MG63 (cell line): ENCODE data around the gene FAM20B. TPM values are rescaled to one million over a fixed set of nuclear protein-coding genes. Genes with fewer than 3 reads are reported as not detected.

Experiments
- DNase-seq: peaks from one replicate; pipeline ENCODE4 v3.0.0-alpha.2; 2020
- H3K27me3 ChIP-seq: fragments of 250-450 bp; sonication (Bioruptor Pico); 2 replicates; pipeline ENCODE4 v1.5.1; 2020; ENCODE audit warnings: mild to moderate bottlenecking, moderate library complexity
- H3K36me3 ChIP-seq: fragments of 250-450 bp; sonication (Bioruptor Pico); 2 replicates; pipeline ENCODE4 v1.5.1; 2020; ENCODE audit warnings: mild to moderate bottlenecking, moderate library complexity
- H3K4me3 ChIP-seq: fragments of 250-450 bp; sonication (Bioruptor Pico); 2 replicates; pipeline ENCODE4 v1.5.1; 2020; ENCODE audit warnings: mild to moderate bottlenecking, moderate library complexity
- H3K9me3 ChIP-seq: fragments of 250-450 bp; sonication (Bioruptor Pico); 2 replicates; pipeline ENCODE4 v1.5.1; 2020; ENCODE audit warnings: mild to moderate bottlenecking, moderate library complexity
- total RNA-seq: library from RNA; depleted of rRNA; stranded (reverse); fragments of >200 nt; shearing (Covaris generic); gene quantifications from 2 replicates; pipeline ENCODE4 v1.2.3, GENCODE V29; 2014; ENCODE audit warnings: low replicate concordance

The FAM20B gene
- total RNA-seq, 1 experiment from 2014 or later, result 29.6 TPM

DNA sequence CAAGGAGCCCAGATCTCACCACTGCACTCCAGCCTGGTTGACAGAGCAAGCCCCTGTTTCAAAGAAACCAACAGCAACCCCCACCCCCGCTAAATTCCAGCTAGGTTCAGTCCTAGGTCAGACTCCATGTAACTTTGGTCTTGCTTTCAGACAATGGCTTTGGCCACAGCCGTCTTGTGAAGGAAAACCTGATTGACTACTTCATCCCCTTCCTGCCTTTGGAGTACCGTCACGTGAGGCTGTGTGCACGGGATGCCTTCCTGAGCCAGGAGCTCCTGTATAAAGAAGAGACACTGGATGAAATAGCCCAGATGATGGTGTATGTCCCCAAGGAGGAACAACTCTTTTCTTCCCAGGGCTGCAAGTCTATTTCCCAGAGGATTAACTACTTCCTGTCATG lies 69.1 kb downstream of the FAM20B start:
- Histone ChIP-seq H3K4me3 (no peak overlapping the region), H3K9me3 (no peaks in the 10 kb centered on the region), H3K36me3 (peaks cover 96% of the 10 kb centered on the region), H3K27me3 (no peaks in the 10 kb centered on the region)
- DNase-seq, result no peak

DNA sequence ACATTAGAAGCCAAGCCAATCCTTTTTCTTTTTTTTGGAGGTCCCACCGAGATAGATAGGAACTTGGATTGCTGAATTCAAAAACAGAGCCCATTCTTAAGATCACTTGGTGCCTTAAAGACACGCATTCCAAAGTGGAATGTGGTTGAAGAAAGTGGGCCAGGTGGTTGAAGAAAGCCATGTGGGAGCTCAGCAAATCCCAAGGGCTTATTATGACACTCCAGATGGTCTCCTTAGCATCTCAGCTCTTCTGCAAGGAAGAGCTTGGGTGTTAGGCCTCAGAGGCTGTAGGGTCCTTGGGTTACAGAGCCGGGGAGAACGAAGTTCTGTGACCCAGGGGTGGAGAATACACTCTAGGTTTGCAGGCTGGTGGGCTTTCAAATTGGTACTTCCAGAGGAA lies 69.7 kb downstream of the FAM20B start:
- DNase-seq, result no peak
- Histone ChIP-seq H3K36me3 (peaks cover 98% of the 10 kb centered on the region), H3K9me3 (no peaks in the 10 kb centered on the region), H3K4me3 (no peak overlapping the region), H3K27me3 (no peaks in the 10 kb centered on the region)

DNA sequence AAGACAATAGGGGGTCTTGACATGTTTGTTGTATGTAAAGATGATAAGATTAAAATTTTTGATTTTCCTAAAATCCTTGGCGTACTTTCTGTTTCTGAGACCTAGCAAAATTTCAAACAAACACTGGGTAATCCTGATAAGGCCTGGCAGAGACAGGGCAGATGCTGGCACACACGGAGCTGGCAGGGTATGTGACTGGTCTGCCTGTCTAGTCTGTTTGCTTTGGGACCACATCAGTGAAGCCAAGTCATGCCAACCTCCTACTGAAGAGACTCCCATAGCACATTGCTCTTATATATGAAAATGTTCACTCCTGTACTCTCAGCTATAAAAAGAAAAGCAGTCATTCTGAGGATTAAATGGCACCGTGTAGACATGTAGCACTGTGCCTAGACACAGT lies 70.2 kb downstream of the FAM20B start:
- Histone ChIP-seq H3K27me3 (no peaks in the 10 kb centered on the region), H3K4me3 (no peak overlapping the region), H3K9me3 (no peaks in the 10 kb centered on the region), H3K36me3 (peaks cover 98% of the 10 kb centered on the region)
- no peak for DNase-seq

DNA sequence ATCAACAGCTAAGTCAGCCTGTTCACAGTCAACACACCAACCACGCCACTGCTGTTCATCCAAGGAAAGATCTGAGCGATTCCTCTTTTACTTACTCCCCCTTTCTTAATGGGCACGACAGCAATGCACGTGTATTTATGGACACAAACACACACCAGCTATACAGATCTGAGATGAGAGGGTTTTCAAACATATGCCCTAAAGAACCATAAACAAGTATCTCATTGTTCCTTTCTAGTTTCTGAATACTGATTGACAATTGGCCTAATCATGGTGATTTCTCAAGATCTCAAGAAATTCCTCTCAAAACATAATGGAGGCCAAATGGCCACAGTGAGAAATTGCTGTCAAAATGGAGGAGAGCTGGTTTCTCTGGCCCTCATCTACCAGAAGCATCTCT lies 74.2 kb downstream of the FAM20B start:
- H3K4me3 ChIP-seq, result no peak overlapping the region
- no peaks in the 10 kb centered on the region for H3K27me3 ChIP-seq
- peaks cover 95% of the 10 kb centered on the region for H3K36me3 ChIP-seq
- DNase-seq, result no peak
- H3K9me3 ChIP-seq, result no peaks in the 10 kb centered on the region

DNA sequence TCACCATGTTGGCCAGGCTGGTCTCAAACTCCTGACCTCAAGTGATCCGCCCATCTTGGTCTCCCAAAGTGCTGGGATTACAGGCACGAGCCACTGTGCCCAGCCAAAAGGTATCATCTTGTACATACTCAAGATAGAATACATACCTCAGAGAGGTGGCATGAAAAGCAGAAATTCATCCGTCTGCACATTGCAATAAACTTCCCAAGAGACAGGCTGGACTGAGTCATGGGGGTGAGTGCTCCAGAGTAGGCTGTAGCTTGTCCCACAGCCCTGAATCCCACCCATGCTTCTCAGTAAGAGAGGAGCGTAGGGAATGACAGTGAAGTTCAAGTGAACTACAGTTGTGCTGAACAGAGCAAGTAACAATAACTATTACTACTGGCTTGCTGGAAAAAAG lies 75.9 kb downstream of the FAM20B start:
- no peaks in the 10 kb centered on the region for H3K9me3 ChIP-seq
- peaks cover 95% of the 10 kb centered on the region for H3K36me3 ChIP-seq
- H3K4me3 ChIP-seq, result no peak overlapping the region
- no peak for DNase-seq
- H3K27me3 ChIP-seq, result no peaks in the 10 kb centered on the region

DNA sequence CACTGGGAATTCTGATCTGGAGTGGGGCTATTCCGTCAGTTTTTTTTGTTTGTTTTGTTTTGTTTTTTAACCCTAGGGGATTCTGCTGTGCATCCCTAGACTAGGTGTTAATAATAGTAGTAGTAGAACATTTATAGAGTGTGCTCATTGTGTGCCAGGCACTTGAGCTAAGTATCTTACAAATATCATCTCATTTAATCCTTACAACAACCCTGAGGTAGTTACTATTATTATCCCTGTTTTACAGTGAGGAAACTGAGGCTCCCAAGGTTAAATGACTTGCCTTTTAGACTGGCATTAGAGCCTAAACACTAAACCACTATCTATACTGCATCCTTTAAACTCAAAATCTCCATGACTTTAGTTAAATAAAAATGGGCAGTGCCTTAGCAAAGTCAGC lies 78.3 kb downstream of the FAM20B start:
- Histone ChIP-seq H3K27me3 (no peaks in the 10 kb centered on the region), H3K36me3 (peaks cover 93% of the 10 kb centered on the region), H3K9me3 (no peaks in the 10 kb centered on the region), H3K4me3 (no peak overlapping the region)
- DNase-seq, result no peak

DNA sequence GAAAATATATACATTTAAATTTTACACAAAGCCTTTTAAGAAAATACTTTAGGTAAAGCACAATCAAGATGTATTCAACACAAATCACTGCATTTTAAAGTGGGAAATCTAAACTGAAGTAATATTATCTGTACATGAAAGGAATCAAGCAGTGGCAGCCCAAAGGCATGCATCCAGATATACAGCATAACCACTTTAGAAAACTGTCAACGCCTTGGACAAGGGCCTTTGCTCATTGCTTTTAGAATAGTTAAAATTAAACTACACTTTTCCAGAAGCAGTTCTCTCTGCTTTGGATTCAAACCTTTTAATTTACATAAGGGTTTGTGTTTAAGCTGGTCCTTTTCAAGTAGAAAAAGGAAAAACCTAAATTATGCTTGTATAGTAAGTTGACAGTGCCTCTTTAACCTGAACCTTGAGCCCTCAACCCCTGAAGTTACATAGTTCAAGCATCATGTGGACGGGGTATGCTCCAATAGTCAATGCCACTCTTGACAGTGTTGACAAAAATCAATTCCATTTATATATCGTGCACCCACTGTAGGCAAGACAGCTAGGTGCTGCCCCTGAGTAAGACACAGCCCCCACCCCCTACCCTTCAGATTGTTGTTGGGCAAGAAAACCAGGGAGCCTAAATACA lies 79.0 kb downstream of the FAM20B start:
- H3K27me3 ChIP-seq, result no peaks in the 10 kb centered on the region
- DNase-seq, result no peak
- peaks cover 93% of the 10 kb centered on the region for H3K36me3 ChIP-seq
- no peak overlapping the region for H3K4me3 ChIP-seq
- no peaks in the 10 kb centered on the region for H3K9me3 ChIP-seq

DNA sequence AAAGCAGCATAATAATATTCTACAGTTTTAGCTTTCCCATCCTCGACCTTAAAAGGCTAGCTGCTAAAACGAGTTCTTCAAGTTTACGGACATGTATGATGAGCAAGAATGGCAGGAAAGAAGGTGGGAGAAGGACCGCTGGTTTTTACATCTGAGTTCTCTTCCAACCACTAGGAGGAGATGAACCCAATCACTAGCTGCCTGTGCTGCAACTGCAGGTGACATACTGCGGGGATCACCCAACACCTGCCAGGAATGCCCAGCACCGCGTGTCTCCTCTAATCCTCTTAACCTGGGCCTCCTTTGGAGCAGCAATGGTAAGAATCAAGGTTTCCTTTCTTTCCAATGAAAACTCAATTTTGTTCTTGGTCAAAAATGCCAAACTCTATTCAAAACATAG lies 79.7 kb downstream of the FAM20B start:
- no peaks in the 10 kb centered on the region for H3K9me3 ChIP-seq
- no peak for DNase-seq

DNA sequence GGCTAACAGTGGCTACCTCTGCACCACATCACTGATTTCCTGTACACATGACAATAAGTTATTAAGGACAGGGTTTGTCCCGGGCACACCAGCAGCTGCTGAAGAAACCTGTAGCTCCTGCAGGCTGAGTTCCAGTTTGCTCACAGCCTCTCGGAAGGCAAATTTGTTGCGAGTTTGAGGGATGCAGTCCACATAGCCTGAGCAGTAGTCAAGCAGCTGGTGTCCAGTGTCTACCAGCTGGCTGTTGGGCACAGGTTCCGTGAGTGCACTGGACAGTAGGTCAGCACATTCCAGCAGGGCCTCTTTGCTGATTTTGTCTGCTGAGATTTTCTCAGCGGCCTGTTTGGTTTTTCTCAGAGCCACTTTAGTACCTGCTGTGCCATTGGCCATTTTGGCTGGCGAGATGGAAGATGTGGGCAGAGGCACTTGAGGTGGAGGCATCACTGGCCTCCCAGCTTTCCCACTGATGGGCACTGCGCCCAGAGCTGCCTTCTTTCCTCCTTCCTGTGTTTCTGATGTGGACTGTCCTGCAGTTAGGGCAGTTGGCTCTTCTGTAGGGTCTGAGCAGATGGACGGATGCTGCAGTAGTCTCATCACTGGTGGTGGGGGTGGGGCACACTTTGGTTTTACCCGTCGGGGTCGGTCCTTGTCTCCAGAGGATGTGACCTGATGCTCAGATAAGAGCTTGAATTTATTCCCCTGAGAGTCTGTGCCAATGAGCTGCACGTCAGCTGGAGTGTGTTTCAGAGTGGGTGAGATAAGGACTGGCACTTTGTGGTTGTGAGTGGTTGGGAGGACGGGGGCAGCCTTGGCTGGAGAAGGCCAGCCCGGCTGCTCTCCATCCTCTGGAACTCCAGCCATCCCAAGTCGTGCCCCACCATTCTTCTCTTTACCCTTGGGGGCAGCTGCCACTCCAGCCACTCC lies 82.3 kb downstream of the FAM20B start:
- Histone ChIP-seq H3K36me3 (peaks cover 92% of the 10 kb centered on the region), H3K4me3 (no peak overlapping the region), H3K9me3 (no peaks in the 10 kb centered on the region), H3K27me3 (no peaks in the 10 kb centered on the region)
- no peak for DNase-seq

More for the DNA sequence above, 79.7 kb downstream of the FAM20B start:
- H3K36me3 ChIP-seq, result peaks cover 93% of the 10 kb centered on the region
- no peaks in the 10 kb centered on the region for H3K27me3 ChIP-seq
- H3K4me3 ChIP-seq, result no peak overlapping the region

DNA sequence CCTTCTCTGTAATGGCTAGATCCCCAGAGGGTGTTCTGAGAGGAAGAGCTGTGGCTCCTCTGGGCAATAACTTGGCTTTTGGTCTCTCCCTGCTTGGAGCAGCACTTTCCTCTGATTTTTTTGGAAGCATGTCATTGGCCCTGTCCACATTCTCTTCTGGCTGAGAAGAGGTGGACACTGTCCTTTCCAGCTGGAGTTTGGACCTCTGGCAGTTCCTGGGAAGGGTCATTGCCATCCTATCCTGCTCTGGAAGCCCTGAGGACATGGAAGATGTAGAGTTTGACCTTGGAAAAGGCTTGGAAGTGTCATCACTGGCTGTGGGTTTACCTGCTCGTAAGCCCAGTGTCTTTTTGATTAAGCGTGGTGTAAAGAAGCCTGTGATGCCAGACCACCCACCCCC lies 83.0 kb downstream of the FAM20B start:
- no peak overlapping the region for H3K4me3 ChIP-seq
- peaks cover 93% of the 10 kb centered on the region for H3K36me3 ChIP-seq
- no peaks in the 10 kb centered on the region for H3K9me3 ChIP-seq
- no peaks in the 10 kb centered on the region for H3K27me3 ChIP-seq
- no peak for DNase-seq

DNA sequence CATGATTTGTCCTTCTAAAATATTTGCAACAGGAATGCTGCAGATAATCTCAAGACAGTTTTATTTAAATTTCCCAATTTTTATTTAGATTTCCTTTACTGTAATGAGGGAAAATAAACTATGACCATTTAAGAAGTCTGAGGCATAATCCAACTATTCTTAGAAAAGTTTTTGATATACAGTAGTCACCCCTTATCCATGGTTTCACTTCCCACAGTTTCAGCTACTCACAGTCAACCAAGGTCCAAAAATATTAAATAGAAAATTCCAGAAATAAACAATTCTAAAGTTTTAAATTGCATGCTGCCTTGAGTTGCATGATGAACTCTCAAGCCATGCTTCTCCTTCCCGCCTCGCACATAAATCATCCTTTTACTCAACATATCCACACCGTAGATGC lies 89.5 kb downstream of the FAM20B start:
- DNase-seq, result no peak
- H3K36me3 ChIP-seq, result peaks cover 93% of the 10 kb centered on the region
- no peaks in the 10 kb centered on the region for H3K27me3 ChIP-seq

DNA sequence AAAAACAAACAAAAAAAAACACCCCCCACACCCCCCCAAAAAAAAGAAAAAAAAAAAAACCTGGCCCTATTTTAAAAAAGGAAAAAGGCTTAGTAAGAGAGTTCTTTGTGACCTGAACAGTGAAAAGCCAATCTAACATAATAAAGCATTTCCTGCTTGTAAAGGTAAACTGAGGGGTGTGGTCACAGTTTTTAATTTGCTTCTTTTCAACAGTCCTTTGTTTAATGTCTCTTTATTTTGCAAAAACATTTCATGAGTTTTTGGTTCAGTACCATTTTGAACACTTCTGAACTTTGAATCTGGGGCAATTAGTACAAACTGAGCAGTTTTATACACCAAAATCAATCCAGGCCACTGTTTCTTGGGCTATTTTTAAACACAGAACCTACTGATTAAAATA lies 93.8 kb downstream of the FAM20B start:
- peaks cover 87% of the 10 kb centered on the region for H3K36me3 ChIP-seq
- no peaks in the 10 kb centered on the region for H3K27me3 ChIP-seq
- no peaks in the 10 kb centered on the region for H3K9me3 ChIP-seq
- no peak overlapping the region for H3K4me3 ChIP-seq
- DNase-seq, result no peak

More for the DNA sequence above, 89.5 kb downstream of the FAM20B start:
- H3K4me3 ChIP-seq, result no peak overlapping the region
- H3K9me3 ChIP-seq, result no peaks in the 10 kb centered on the region

DNA sequence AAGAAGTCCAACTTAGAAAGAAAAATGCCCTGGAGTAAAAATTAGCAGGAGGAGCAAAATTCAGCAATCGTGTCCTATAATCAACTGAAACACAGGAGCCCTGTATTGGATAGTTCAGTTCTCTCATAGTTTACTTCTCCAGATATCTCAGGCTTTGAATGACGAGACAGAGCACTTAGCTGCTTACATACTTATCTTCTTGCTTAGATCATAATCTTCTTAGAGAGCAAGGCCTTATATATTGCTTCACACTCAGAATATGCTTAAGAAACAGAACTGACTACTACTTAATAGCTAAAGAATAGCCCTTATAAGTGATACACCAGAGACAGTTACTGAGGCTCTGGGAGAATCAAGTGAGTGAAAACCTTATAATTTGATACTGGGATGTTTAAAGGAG lies 95.0 kb downstream of the FAM20B start:
- Histone ChIP-seq H3K9me3 (no peaks in the 10 kb centered on the region), H3K4me3 (no peak overlapping the region), H3K27me3 (no peaks in the 10 kb centered on the region), H3K36me3 (peaks cover 85% of the 10 kb centered on the region)
- DNase-seq, result no peak

DNA sequence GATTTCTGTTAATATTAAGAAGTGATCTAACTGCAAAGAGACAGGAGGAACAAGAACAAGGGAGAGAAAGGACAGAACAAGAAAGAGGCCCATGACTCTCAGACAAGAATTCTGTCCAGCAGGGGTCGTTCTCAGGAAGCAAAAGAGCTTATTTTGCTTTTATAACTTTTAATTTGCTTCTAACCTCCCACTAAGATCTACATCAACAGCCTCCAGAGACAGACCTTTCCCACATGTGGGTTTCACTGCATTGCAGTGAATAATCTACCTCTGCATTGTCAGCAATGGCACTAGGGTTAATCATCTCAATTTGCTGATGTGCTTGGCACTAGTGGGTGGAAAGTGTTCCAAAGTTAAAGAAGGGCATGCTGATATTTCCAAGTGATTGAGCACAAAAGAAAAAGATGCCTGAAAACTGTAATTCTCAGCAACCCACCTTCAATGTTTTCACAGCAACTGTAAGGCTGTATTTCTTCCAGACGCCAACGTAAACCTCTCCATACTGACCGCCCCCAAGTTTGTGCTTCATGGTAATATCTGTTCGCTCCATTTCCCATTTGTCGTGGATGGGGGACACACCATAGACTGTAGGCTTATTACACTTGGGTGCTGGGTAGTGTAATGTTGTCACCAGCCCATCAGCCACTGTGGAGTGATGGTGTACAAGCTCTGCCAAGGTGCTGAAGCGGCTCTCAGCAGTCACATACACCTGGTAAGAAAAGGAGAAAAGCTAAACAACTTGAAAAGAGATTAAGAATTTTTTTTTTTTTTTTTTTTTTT lies 95.7 kb downstream of the FAM20B start:
- Histone ChIP-seq H3K36me3 (peaks cover 85% of the 10 kb centered on the region), H3K27me3 (no peaks in the 10 kb centered on the region), H3K4me3 (no peak overlapping the region), H3K9me3 (no peaks in the 10 kb centered on the region)
- no peak for DNase-seq

DNA sequence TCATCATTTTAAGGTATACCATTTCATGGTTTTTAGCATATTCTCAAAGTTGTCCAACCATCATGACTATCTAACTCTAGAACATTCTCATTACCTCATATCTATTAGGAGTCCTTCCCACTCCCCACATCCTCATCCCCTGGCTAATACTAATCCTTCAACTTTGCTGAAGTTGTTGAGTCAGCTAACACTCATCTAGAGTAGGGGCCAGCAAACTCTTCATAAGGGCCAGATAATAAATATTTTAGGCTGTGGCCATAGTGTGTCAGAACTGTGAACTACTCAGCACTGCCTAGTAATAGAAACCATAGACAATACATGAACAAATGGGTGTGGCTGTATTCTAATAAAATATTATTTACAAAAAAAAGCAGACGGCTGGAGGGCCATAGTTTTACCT lies 99.2 kb downstream of the FAM20B start:
- Histone ChIP-seq H3K36me3 (peaks cover 79% of the 10 kb centered on the region), H3K27me3 (no peaks in the 10 kb centered on the region), H3K9me3 (no peaks in the 10 kb centered on the region), H3K4me3 (no peak overlapping the region)
- peak; percentile 60 for DNase-seq
